ENCODE data around the gene C16orf95.
"Not testable (repeated sequence)": the region's sequence is repeated elsewhere in the genome, so short reads cannot be mapped to it uniquely, and the experiment has no call there.

C16orf95 gene

GRCh38 chr16:87293990-87294389 lies 23.2 kb downstream of the C16orf95 start:
- DNase-seq = no peak

- no peak for DNase-seq
Observed at GRCh38 chr16:87291944-87292343, 25.2 kb downstream of the C16orf95 start.

GRCh38 chr16:87288753-87289362 lies 28.3 kb downstream of the C16orf95 start:
- DNase-seq = no peak

- no peak for DNase-seq
Observed at GRCh38 chr16:87286839-87287626, 30.2 kb downstream of the C16orf95 start.

- DNase-seq = no peak
Observed at GRCh38 chr16:87284183-87284582, 33.0 kb downstream of the C16orf95 start.

- DNase-seq = no peak
Observed at GRCh38 chr16:87279094-87279658, 38.0 kb downstream of the C16orf95 start.

GRCh38 chr16:87278191-87279093 lies 38.8 kb downstream of the C16orf95 start:
- peak in 45 of 51 donors; percentile 5 to 81 (median 53) for DNase-seq

GRCh38 chr16:87276924-87277323 lies 40.3 kb downstream of the C16orf95 start:
- no peak for DNase-seq

GRCh38 chr16:87276091-87276701 lies 41.0 kb downstream of the C16orf95 start:
- no peak for DNase-seq

GRCh38 chr16:87274794-87275193 lies 42.4 kb downstream of the C16orf95 start:
- DNase-seq = no peak

GRCh38 chr16:87273471-87274030 lies 43.6 kb downstream of the C16orf95 start:
- DNase-seq = no peak

GRCh38 chr16:87271256-87271655 lies 45.9 kb downstream of the C16orf95 start:
- no peak for DNase-seq

- no peak for DNase-seq
Observed at GRCh38 chr16:87267566-87267965, 49.6 kb downstream of the C16orf95 start.

- no peak for DNase-seq
Observed at GRCh38 chr16:87266846-87267245, 50.3 kb downstream of the C16orf95 start.

- DNase-seq = no peak
Observed at GRCh38 chr16:87265261-87265660, 51.9 kb downstream of the C16orf95 start.

- DNase-seq = no peak
Observed at GRCh38 chr16:87264634-87265033, 52.6 kb downstream of the C16orf95 start.

GRCh38 chr16:87263418-87264052 lies 53.7 kb downstream of the C16orf95 start:
- DNase-seq = no peak

- DNase-seq = no peak
Observed at GRCh38 chr16:87259431-87259830, 57.8 kb downstream of the C16orf95 start.

- not testable (repeated sequence) for DNase-seq
Observed at GRCh38 chr16:87258653-87259052, 58.5 kb downstream of the C16orf95 start.

- DNase-seq = no peak
Observed at GRCh38 chr16:87255866-87256265, 61.3 kb downstream of the C16orf95 start.

All from hypothalamus (tissue), 51 donors.